ENCODE results near the gene DPY19L1.
"Not testable (repeated sequence)": the region's sequence is repeated elsewhere in the genome, so short reads cannot be mapped to it uniquely, and the experiment has no call there.

DPY19L1 gene

GRCh38 chr7:34916267-34916666 lies 121.0 kb downstream of the DPY19L1 start:
- DNase-seq = no peak

DNA sequence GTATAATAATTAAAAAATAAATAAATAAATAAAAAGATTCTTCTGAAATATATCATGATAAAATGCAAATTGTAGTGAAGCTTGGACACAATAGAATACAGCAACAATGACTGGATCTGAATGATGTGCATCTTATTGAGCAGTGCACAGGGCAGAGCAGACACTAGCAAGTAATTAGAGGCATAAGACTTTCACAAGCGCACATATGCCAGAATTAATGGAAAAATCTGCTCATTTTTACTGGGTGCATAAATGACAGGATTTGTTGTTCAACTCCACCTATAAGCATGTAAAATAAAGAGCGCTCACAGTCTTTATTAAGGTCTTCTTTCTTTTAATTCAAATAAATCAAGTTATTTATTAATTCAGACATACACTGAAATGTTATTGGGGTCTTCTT lies 125.0 kb downstream of the DPY19L1 start:
- no peak for DNase-seq

- DNase-seq = peak; percentile 34
Observed at GRCh38 chr7:34906266-34906850, 130.9 kb downstream of the DPY19L1 start.

DNA sequence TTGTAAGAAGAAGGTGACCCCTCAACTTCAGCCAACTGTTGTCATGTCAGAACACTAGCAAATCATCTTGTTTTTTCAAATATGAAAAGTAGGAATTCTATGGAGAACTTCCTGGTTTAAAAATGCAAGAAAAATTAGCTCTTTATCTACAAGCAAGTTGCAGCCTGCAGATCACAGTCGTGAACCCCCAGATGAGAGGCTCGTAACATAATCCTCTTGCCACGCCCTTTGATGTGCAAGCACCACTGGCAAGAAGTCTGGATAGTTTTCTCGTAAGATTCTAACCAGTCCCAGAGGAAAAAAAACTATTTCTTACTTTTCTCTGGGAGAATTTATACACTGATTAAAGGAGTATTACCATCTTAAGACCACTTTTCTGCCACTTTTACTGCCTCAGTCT lies 132.3 kb downstream of the DPY19L1 start:
- DNase-seq = no peak

GRCh38 chr7:34903921-34904320 lies 133.4 kb downstream of the DPY19L1 start:
- DNase-seq = not testable (repeated sequence)

DNA sequence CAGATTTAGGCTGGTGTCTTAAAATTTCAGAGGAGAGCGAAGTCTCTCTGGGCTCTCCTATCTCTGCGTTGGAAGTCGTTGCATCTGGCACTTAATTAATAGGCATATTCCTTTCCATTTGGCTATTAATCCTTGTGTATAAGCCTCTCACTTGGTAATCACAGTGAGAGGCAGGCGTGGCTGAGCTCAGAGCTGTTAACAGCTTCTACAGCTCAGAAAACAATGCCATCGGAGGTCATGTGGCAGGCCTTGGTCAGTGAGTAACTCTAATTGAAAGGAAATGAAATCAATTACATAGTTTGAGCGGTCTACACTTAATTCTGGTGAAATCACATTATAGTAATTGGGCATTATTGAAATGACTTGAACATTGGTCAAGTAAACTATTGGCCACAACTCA lies 135.1 kb downstream of the DPY19L1 start:
- DNase-seq = no peak

- DNase-seq = no peak
Observed at GRCh38 chr7:34900891-34901513, 136.3 kb downstream of the DPY19L1 start.

GRCh38 chr7:34895202-34895601 lies 142.1 kb downstream of the DPY19L1 start:
- no peak for DNase-seq

GRCh38 chr7:34889951-34890350 lies 147.3 kb downstream of the DPY19L1 start:
- no peak for DNase-seq

GRCh38 chr7:34886856-34887255 lies 150.4 kb downstream of the DPY19L1 start:
- no peak for DNase-seq

GRCh38 chr7:34883855-34884254 lies 153.4 kb downstream of the DPY19L1 start:
- not testable (repeated sequence) for DNase-seq

- DNase-seq = no peak
Observed at GRCh38 chr7:34879871-34880270, 157.4 kb downstream of the DPY19L1 start.

- DNase-seq = not testable (repeated sequence)
Observed at GRCh38 chr7:34878944-34879735, 158.1 kb downstream of the DPY19L1 start.

All from NCI-H146 (cell line).